T-helper 1 cell (primary cell): ENCODE data around the gene ANKRD6.

Experiments used
- DNase-seq, 5 donors: peaks; one replicate each; pipeline ENCODE4 v3.0.0-alpha.2; 2012 to 2020

ANKRD6 gene

GRCh38 chr6:89566930-89567629, 134.1 kb downstream of the ANKRD6 start:
- no peak for DNase-seq

GRCh38 chr6:89567630-89568390, 134.9 kb downstream of the ANKRD6 start:
- no peak for DNase-seq

- DNase-seq: no peak
These were observed 142.1 kb downstream of the ANKRD6 start for GRCh38 chr6:89574910-89575561.

- no peak for DNase-seq
These were observed 142.6 kb downstream of the ANKRD6 start for GRCh38 chr6:89575562-89575960.

- no peak for DNase-seq
These were observed 148.2 kb downstream of the ANKRD6 start for GRCh38 chr6:89580997-89581666.

- DNase-seq: no peak
These were observed 148.7 kb downstream of the ANKRD6 start for GRCh38 chr6:89581689-89582088.

GRCh38 chr6:89582669-89583325, 149.8 kb downstream of the ANKRD6 start:
- no peak for DNase-seq

GRCh38 chr6:89583559-89583958, 150.6 kb downstream of the ANKRD6 start:
- DNase-seq: no peak

- DNase-seq: no peak
These were observed 151.6 kb downstream of the ANKRD6 start for GRCh38 chr6:89584539-89584938.

GRCh38 chr6:89585154-89585553, 152.2 kb downstream of the ANKRD6 start:
- no peak for DNase-seq

- DNase-seq: no peak
These were observed 156.5 kb downstream of the ANKRD6 start for GRCh38 chr6:89589297-89590025.

- no peak for DNase-seq
These were observed 157.2 kb downstream of the ANKRD6 start for GRCh38 chr6:89590133-89590532.

GRCh38 chr6:89591745-89592144, 158.8 kb downstream of the ANKRD6 start:
- no peak for DNase-seq

- DNase-seq: peak in 1 of 5 donors; percentile 66
These were observed 163.1 kb downstream of the ANKRD6 start for GRCh38 chr6:89596056-89596455.

- no peak for DNase-seq
These were observed 163.5 kb downstream of the ANKRD6 start for GRCh38 chr6:89596484-89596883.

GRCh38 chr6:89597372-89597771, 164.4 kb downstream of the ANKRD6 start:
- DNase-seq: peak in 1 of 5 donors; percentile 57

GRCh38 chr6:89597988-89598387, 165.0 kb downstream of the ANKRD6 start:
- peak in 1 of 5 donors; percentile 10 for DNase-seq

- DNase-seq: no peak
These were observed 166.8 kb downstream of the ANKRD6 start for GRCh38 chr6:89599727-89600126.

- DNase-seq: no peak
These were observed 169.2 kb downstream of the ANKRD6 start for GRCh38 chr6:89602166-89602565.

GRCh38 chr6:89604653-89605052, 171.7 kb downstream of the ANKRD6 start:
- no peak for DNase-seq

- no peak for DNase-seq
These were observed 172.9 kb downstream of the ANKRD6 start for GRCh38 chr6:89605861-89606260.

GRCh38 chr6:89610149-89610642, 177.2 kb downstream of the ANKRD6 start:
- peak; percentile 48 to 77 (median 63) for DNase-seq
